Peyer's patch (tissue), 4 donors: ENCODE data around the gene GABRE. TPM values are rescaled to one million over a fixed set of nuclear protein-coding genes. Genes with fewer than 3 reads are reported as not detected.

Source experiments
- DNase-seq, 3 donors: peaks; one replicate each; pipeline ENCODE4 v3.0.0-alpha.2; 2017 to 2019
- H3K27ac ChIP-seq, 4 donors: fragments of 200-600 bp; sonication (generic); one replicate each; pipeline ENCODE4 v1.5.1; 2016 to 2019
- H3K27me3 ChIP-seq, 2 donors: fragments of 200-600 bp; sonication (generic); one replicate each; pipeline ENCODE4 v1.5.1; 2019
- H3K36me3 ChIP-seq, 3 donors: fragments of 200-600 bp; sonication (generic); one replicate each; pipeline ENCODE4 v1.5.1; 2016 to 2019
- H3K4me1 ChIP-seq, 4 donors: fragments of 200-600 bp; sonication (generic); one replicate each; pipeline ENCODE4 v1.5.1; 2016 to 2019
- H3K4me3 ChIP-seq, 4 donors: fragments of 200-600 bp; sonication (generic); 1 replicate in 3 of 4; 2 replicates in 1 of 4; pipeline ENCODE4 v1.5.1; 2016 to 2019; ENCODE audit warnings: mild to moderate bottlenecking in 1 of 4
- H3K9me3 ChIP-seq, 4 donors: fragments of 200-600 bp; sonication (generic); one replicate each; pipeline ENCODE4 v1.5.1; 2016 to 2019; ENCODE audit warnings: mild to moderate bottlenecking in 1 of 4
- CTCF ChIP-seq, 6 experiments: fragments of 450-650 bp in 4 of 6; fragments of 200-600 bp in 2 of 6; sonication (generic) in 1 of 6; IDR thresholded peaks; one replicate each; pipeline ENCODE4 v1.5.1; 2017 to 2019; ENCODE audit warnings: antibody characterized with exemption in 6 of 6, mild to moderate bottlenecking in 3 of 6, moderate library complexity in 1 of 6
- POLR2A ChIP-seq, 2 donors: fragments of 450-650 bp; IDR thresholded peaks; one replicate each; pipeline ENCODE4 v1.5.1; 2017; ENCODE audit warnings: antibody characterized with exemption in 2 of 2, mild to moderate bottlenecking in 2 of 2, moderate library complexity in 2 of 2
- total RNA-seq, 4 donors: library from RNA; depleted of rRNA; stranded (reverse); fragments of >200 nt; gene quantifications; one replicate each; pipeline ENCODE4 v1.1.0, GENCODE V29; 2016

GABRE gene
- total RNA-seq, 4 donors from 2014 or later = 59.4 to 207 (median 126) TPM

- no peak for DNase-seq
- Histone ChIP-seq H3K27me3 (no peaks in the 10 kb centered on the region), H3K27ac (peak overlapping the region in 2 of 4 donors; percentile 4 to 33), H3K36me3 (no peaks in the 10 kb centered on the region), H3K4me3 (no peak overlapping the region), H3K4me1 (no peaks in the 10 kb centered on the region), H3K9me3 (no peaks in the 10 kb centered on the region)
- no peak for TF ChIP-seq POLR2A (IDR thresholded peaks at IDR 0.05)
- no peak for TF ChIP-seq CTCF (IDR thresholded peaks at IDR 0.05)
Observed at GRCh38 chrX:151984902-151985301, 10.4 kb upstream of the GABRE start.

- Histone ChIP-seq H3K9me3 (no peaks in the 10 kb centered on the region), H3K27ac (no peak overlapping the region)
- DNase-seq = no peak
Observed at GRCh38 chrX:151984328-151984727, 9.9 kb upstream of the GABRE start.

GRCh38 chrX:151983186-151983585 lies 8.7 kb upstream of the GABRE start:
- TF ChIP-seq POLR2A (IDR thresholded peaks at IDR 0.05) = no peak
- no peak for TF ChIP-seq CTCF (IDR thresholded peaks at IDR 0.05)
- DNase-seq = peak in 1 of 3 donors; percentile 51
- no peak overlapping the region for H3K4me3 ChIP-seq
- no peaks in the 10 kb centered on the region for H3K27me3 ChIP-seq
- no peaks in the 10 kb centered on the region for H3K36me3 ChIP-seq
- H3K9me3 ChIP-seq = no peaks in the 10 kb centered on the region
- no peaks in the 10 kb centered on the region for H3K4me1 ChIP-seq
- H3K27ac ChIP-seq = peak overlapping the region in 2 of 4 donors; percentile 74 to 84

More at GRCh38 chrX:151984328-151984727, 9.9 kb upstream of the GABRE start:
- Histone ChIP-seq H3K4me3 (no peak overlapping the region), H3K27me3 (no peaks in the 10 kb centered on the region), H3K36me3 (no peaks in the 10 kb centered on the region), H3K4me1 (no peaks in the 10 kb centered on the region)
- TF ChIP-seq CTCF (IDR thresholded peaks at IDR 0.05) (no peak), POLR2A (IDR thresholded peaks at IDR 0.05) (no peak)

- H3K36me3 ChIP-seq = no peaks in the 10 kb centered on the region
- peak overlapping the region in 3 of 4 donors; percentile 46 to 84 (median 74) for H3K27ac ChIP-seq
- no peaks in the 10 kb centered on the region for H3K9me3 ChIP-seq
- H3K4me1 ChIP-seq = no peaks in the 10 kb centered on the region
- peak in 1 of 3 donors; percentile 65 for DNase-seq
- no peaks in the 10 kb centered on the region for H3K27me3 ChIP-seq
- no peak for TF ChIP-seq POLR2A (IDR thresholded peaks at IDR 0.05)
- TF ChIP-seq CTCF (IDR thresholded peaks at IDR 0.05) = no peak
- H3K4me3 ChIP-seq = no peak overlapping the region
Observed at GRCh38 chrX:151982222-151982621, 7.7 kb upstream of the GABRE start.

- no peaks in the 10 kb centered on the region for H3K4me1 ChIP-seq
- TF ChIP-seq POLR2A (IDR thresholded peaks at IDR 0.05) = no peak
- TF ChIP-seq CTCF (IDR thresholded peaks at IDR 0.05) = no peak
- DNase-seq = peak in 1 of 3 donors; percentile 57
- no peaks in the 10 kb centered on the region for H3K9me3 ChIP-seq
- H3K27ac ChIP-seq = peak overlapping the region in 3 of 4 donors; percentile 46 to 84 (median 74)
- H3K27me3 ChIP-seq = no peaks in the 10 kb centered on the region
- H3K4me3 ChIP-seq = no peak overlapping the region
- no peaks in the 10 kb centered on the region for H3K36me3 ChIP-seq
Observed at GRCh38 chrX:151981129-151981528, 6.7 kb upstream of the GABRE start.

GRCh38 chrX:151977923-151978322 lies 3.4 kb upstream of the GABRE start:
- DNase-seq = no peak
- no peaks in the 10 kb centered on the region for H3K27me3 ChIP-seq
- TF ChIP-seq POLR2A (IDR thresholded peaks at IDR 0.05) (no peak), CTCF (IDR thresholded peaks at IDR 0.05) (no peak)

More at GRCh38 chrX:151977923-151978322, 3.4 kb upstream of the GABRE start:
- Histone ChIP-seq H3K4me1 (no peaks in the 10 kb centered on the region), H3K9me3 (no peaks in the 10 kb centered on the region), H3K4me3 (no peak overlapping the region), H3K36me3 (no peaks in the 10 kb centered on the region), H3K27ac (no peak overlapping the region)
